Eye (tissue), 1 donor: ENCODE data around the gene CLOCK.

Experiments used
- DNase-seq: peaks from one replicate; pipeline ENCODE4 v3.0.0-alpha.2; 2015

CLOCK gene

GRCh38 chr4:55378617-55379467 lies 167.9 kb downstream of the CLOCK start:
- no peak for DNase-seq
